Measurements from ENCODE around the gene ANO1.

GRCh38 chr11:70099578-70100279 lies 21.6 kb downstream of the ANO1 start:
- TF ChIP-seq, protein P1, sequence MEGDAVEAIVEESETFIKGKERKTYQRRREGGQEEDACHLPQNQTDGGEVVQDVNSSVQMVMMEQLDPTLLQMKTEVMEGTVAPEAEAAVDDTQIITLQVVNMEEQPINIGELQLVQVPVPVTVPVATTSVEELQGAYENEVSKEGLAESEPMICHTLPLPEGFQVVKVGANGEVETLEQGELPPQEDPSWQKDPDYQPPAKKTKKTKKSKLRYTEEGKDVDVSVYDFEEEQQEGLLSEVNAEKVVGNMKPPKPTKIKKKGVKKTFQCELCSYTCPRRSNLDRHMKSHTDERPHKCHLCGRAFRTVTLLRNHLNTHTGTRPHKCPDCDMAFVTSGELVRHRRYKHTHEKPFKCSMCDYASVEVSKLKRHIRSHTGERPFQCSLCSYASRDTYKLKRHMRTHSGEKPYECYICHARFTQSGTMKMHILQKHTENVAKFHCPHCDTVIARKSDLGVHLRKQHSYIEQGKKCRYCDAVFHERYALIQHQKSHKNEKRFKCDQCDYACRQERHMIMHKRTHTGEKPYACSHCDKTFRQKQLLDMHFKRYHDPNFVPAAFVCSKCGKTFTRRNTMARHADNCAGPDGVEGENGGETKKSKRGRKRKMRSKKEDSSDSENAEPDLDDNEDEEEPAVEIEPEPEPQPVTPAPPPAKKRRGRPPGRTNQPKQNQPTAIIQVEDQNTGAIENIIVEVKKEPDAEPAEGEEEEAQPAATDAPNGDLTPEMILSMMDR (conservative IDR thresholded peaks at IDR 0.05) = no peak
- no peak for TF ChIP-seq ZFX (IDR thresholded peaks at IDR 0.05)
